ENCODE measurements around the gene CLDN34.

DNA sequence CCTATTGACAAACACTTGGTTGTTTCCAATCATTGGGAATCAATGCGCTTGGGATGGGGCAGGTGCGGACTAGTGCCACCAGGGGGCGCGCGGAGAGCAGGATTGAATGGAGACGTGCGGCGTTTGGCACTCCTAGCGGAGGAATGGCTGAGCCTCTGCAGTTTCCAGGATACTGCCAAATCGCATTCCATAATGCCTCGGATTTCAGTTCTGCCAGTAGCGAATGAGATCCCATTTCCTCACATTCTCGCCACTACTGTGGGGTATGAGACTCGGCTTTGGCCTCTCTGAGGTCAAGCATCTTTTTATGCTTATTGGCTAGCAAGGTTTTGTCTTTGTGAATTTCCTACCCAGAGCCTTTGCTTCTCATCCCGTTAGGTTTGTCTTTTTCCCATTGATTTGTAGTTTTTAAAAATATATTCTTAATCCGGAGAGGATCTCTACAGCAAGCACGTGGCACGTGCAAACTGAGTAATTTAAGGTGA, 28.7 kb downstream of the CLDN34 start:
- no peak for TF ChIP-seq POU2F2 (IDR thresholded peaks at IDR 0.05; ENCODE audit: low read depth, low read length)
- TF ChIP-seq POLR2A (IDR thresholded peaks at IDR 0.05; ENCODE audit: low read depth, low read length) = no peak
- TF ChIP-seq POLR2AphosphoS5 (IDR thresholded peaks at IDR 0.05; ENCODE audit: low read depth, low read length) = no peak
- no peak for TF ChIP-seq TAF1 (IDR thresholded peaks at IDR 0.05; ENCODE audit: low read depth, low read length)
- TF ChIP-seq SPI1 (IDR thresholded peaks at IDR 0.05; ENCODE audit: low read depth, low read length) = no peak
- TF ChIP-seq PAX5 (IDR thresholded peaks at IDR 0.05; ENCODE audit: insufficient read depth, low read length, severe bottlenecking) = no peak
